ENCODE results near the gene CFAP91. TPM values are rescaled to one million over a fixed set of nuclear protein-coding genes. Genes with fewer than 3 reads are reported as not detected.

CFAP91 gene
- polyA plus RNA-seq, 1 donor from 2014 or later, result 14.2 TPM

DNA sequence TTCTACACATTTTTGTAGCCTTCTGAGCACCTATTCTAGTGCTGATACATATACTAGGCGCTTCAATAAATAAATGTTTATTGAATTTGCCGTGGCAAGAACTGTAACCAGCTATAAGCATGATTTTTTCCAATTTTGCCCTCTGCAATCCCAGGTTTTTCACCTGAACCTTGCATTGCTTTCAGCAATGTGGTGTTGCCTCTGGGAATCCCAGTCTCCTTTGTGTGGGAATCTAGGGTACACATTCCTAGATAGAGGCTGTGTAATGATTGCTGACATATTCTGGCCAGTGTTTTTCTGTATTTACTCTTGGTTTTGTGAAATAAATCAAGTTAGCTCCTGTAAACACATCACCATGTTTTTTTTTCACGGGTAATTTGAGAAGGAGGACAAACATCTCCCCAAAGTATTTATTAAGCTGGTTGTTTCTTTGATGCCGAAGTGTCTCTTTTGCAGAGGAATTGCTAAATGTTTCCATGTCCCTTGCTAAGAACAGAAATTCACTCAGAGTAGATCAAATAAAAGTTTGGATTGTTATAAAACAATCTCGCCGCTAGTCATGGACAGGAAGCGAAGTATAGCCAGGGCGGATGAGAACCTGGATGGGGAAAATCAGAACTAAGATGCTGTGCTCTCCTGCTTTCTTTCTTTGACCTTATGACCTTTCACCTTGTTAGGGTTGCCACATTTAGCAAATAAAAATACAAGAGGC lies 1.2 kb downstream of the CFAP91 start:
- Histone ChIP-seq H3K4me3 (ENCODE audit: low read length) (peak overlapping the region; percentile 87), H3K9me2 (ENCODE audit: insufficient read depth, low read length) (no peaks in the 10 kb centered on the region), H4K20me1 (ENCODE audit: insufficient read depth) (no peaks in the 10 kb centered on the region), H3F3A (ENCODE audit: insufficient read depth, low read length, poor library complexity, severe bottlenecking) (no peaks in the 10 kb centered on the region), H2AFZ (ENCODE audit: low read depth, low read length) (no peak overlapping the region), H3K79me2 (replicated peaks; ENCODE audit: insufficient read depth, low read length) (no peaks in the 10 kb centered on the region), H3K9me3 (ENCODE audit: low read length) (no peaks in the 10 kb centered on the region), H3K36me3 (ENCODE audit: insufficient read depth, low read length) (no peaks in the 10 kb centered on the region), H3K27me3 (ENCODE audit: insufficient read depth, low read depth, low read length) (no peaks in the 10 kb centered on the region), H3K9ac (ENCODE audit: low read length) (no peak overlapping the region), H3K4me2 (ENCODE audit: low read length) (peak overlapping the region; percentile 71), H3K27ac (ENCODE audit: low read length) (no peak overlapping the region)
- TF ChIP-seq, protein P1, sequence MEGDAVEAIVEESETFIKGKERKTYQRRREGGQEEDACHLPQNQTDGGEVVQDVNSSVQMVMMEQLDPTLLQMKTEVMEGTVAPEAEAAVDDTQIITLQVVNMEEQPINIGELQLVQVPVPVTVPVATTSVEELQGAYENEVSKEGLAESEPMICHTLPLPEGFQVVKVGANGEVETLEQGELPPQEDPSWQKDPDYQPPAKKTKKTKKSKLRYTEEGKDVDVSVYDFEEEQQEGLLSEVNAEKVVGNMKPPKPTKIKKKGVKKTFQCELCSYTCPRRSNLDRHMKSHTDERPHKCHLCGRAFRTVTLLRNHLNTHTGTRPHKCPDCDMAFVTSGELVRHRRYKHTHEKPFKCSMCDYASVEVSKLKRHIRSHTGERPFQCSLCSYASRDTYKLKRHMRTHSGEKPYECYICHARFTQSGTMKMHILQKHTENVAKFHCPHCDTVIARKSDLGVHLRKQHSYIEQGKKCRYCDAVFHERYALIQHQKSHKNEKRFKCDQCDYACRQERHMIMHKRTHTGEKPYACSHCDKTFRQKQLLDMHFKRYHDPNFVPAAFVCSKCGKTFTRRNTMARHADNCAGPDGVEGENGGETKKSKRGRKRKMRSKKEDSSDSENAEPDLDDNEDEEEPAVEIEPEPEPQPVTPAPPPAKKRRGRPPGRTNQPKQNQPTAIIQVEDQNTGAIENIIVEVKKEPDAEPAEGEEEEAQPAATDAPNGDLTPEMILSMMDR (IDR thresholded peaks at IDR 0.05; ENCODE audit: poor library complexity, severe bottlenecking), result no peak
- no peak for TF ChIP-seq EP300 (conservative IDR thresholded peaks at IDR 0.05; ENCODE audit: poor library complexity, severe bottlenecking)
- TF ChIP-seq, protein P2, sequence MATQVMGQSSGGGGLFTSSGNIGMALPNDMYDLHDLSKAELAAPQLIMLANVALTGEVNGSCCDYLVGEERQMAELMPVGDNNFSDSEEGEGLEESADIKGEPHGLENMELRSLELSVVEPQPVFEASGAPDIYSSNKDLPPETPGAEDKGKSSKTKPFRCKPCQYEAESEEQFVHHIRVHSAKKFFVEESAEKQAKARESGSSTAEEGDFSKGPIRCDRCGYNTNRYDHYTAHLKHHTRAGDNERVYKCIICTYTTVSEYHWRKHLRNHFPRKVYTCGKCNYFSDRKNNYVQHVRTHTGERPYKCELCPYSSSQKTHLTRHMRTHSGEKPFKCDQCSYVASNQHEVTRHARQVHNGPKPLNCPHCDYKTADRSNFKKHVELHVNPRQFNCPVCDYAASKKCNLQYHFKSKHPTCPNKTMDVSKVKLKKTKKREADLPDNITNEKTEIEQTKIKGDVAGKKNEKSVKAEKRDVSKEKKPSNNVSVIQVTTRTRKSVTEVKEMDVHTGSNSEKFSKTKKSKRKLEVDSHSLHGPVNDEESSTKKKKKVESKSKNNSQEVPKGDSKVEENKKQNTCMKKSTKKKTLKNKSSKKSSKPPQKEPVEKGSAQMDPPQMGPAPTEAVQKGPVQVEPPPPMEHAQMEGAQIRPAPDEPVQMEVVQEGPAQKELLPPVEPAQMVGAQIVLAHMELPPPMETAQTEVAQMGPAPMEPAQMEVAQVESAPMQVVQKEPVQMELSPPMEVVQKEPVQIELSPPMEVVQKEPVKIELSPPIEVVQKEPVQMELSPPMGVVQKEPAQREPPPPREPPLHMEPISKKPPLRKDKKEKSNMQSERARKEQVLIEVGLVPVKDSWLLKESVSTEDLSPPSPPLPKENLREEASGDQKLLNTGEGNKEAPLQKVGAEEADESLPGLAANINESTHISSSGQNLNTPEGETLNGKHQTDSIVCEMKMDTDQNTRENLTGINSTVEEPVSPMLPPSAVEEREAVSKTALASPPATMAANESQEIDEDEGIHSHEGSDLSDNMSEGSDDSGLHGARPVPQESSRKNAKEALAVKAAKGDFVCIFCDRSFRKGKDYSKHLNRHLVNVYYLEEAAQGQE (IDR thresholded peaks at IDR 0.05; ENCODE audit: borderline replicate concordance), result no peak

DNA sequence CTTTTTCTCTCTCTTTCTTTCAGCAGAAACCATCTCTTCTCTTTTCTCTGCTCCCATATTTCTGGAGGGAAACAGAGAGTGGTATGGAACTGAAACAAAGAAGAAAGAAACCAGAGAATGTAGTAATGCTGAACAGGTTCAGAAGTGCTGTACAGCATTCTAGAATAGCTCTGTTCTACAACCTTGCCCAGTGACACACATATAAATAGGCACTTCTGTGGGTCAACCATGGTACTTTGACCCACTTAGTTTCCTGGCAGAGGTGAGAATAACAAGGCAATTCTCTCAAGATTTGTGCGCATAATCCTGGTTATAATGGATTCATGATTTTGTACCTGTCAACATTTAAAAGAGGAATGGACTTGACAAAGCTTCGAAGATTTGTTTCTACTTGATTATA lies 12.3 kb downstream of the CFAP91 start:
- Histone ChIP-seq H3K9me2 (ENCODE audit: insufficient read depth, low read length) (no peaks in the 10 kb centered on the region), H3K4me2 (ENCODE audit: low read length) (no peak overlapping the region), H3K9me3 (ENCODE audit: low read length) (no peaks in the 10 kb centered on the region), H3K27me3 (ENCODE audit: insufficient read depth, low read depth, low read length) (no peaks in the 10 kb centered on the region), H3F3A (ENCODE audit: insufficient read depth, low read length, poor library complexity, severe bottlenecking) (no peaks in the 10 kb centered on the region), H4K20me1 (ENCODE audit: insufficient read depth) (no peaks in the 10 kb centered on the region), H3K9ac (ENCODE audit: low read length) (no peak overlapping the region), H2AFZ (ENCODE audit: low read depth, low read length) (no peak overlapping the region), H3K79me2 (replicated peaks; ENCODE audit: insufficient read depth, low read length) (no peaks in the 10 kb centered on the region), H3K27ac (ENCODE audit: low read length) (no peak overlapping the region), H3K36me3 (ENCODE audit: insufficient read depth, low read length) (no peaks in the 10 kb centered on the region), H3K4me3 (ENCODE audit: low read length) (no peak overlapping the region)
- no peak for TF ChIP-seq EZH2 (IDR thresholded peaks at IDR 0.05; ENCODE audit: borderline replicate concordance, insufficient read depth, low read length, poor library complexity, severe bottlenecking)
- TF ChIP-seq, protein P1 (IDR thresholded peaks at IDR 0.05; ENCODE audit: poor library complexity, severe bottlenecking), result no peak
- TF ChIP-seq EP300 (conservative IDR thresholded peaks at IDR 0.05; ENCODE audit: poor library complexity, severe bottlenecking), result no peak
- no peak for TF ChIP-seq POLR2AphosphoS5 (IDR thresholded peaks at IDR 0.05)
- TF ChIP-seq MXI1 (conservative IDR thresholded peaks at IDR 0.05; ENCODE audit: poor library complexity, severe bottlenecking), result no peak
- no peak for TF ChIP-seq RAD21 (conservative IDR thresholded peaks at IDR 0.05)
- no peak for TF ChIP-seq SMC3 (conservative IDR thresholded peaks at IDR 0.05; ENCODE audit: poor library complexity)
- TF ChIP-seq TAF1 (IDR thresholded peaks at IDR 0.05; ENCODE audit: low read depth), result no peak
- TF ChIP-seq, protein P2 (IDR thresholded peaks at IDR 0.05; ENCODE audit: borderline replicate concordance), result no peak
